ENCODE measurements around the gene KIRREL3.
A peak's percentile ranks its signal among the peaks of the same experiment; 100 is the strongest.

KIRREL3 gene

DNA sequence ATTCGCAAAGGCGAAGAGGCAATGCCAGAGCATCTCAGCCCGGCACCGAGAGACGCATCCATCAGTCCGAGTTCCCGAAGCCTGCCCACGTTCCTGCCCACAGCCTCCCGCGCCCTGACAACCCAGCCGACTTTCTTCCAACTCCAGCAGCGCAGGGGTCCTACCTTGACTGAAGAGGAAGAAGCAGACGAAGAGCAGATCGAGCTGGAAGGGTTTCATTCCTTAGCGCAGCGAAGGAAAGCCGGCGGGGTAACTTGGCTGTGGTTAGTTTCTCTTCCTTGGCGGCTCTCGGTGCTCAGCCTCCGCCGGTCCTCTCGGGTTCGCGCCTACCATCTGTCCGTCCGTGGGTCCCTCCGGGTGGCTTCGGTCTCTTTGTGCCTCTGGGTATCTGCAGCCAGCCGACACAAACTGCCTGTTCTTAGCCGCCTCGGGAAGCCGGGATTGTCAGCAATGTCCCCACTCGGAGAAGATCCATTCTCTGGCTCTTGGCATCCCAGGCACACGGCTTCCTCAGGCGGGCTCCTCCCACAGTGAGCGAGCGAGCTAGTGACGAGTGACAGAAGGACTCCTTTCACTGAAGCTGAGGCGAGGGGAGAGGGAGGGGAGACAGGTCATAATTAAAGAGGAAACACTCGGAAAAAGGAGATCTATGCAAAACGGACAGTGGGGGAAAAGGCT is at the start of gene KIRREL3:
TSS of gene KIRREL3 (minus strand) at position 480 of the 678 bp plus-strand sequence.
- DNase-seq (ENCODE audit: low read depth in 1 of 2, low spot score in 1 of 2) = peak; percentile 33 to 60
- in situ Hi-C loops (cut with HindIII; ENCODE audit: low pct_unique_long_range_greater_than_20kb, low sequenced_read_pairs) = no loop called here
- no peak for TF ChIP-seq JUND (IDR thresholded peaks at IDR 0.05; ENCODE audit: low read depth)

DNA sequence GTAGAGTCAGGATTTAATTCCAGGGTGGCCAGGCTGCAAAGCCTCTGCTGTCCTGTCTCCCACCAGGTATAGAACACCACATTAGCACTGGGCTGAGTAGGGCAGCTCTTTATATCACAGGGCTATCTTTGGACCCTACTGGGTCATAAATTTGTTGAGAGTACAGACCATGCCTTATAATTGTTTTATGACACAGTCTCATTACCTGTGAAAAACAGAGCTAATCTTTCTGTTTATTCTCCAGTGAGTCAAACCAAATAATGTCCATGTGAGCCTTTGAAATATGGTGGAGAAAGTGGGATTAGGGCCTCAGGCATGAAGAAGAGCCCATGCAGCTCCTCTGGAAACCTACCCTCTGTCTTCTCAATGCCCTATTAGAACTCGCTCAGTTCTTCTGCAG is 49.6 kb upstream of the KIRREL3 start:
- in situ Hi-C loops (cut with HindIII; ENCODE audit: low pct_unique_long_range_greater_than_20kb, low sequenced_read_pairs) = no loop called here
- no peak for DNase-seq (ENCODE audit: low read depth in 1 of 2, low spot score in 1 of 2)
- no peak for TF ChIP-seq JUND (IDR thresholded peaks at IDR 0.05; ENCODE audit: low read depth)

DNA sequence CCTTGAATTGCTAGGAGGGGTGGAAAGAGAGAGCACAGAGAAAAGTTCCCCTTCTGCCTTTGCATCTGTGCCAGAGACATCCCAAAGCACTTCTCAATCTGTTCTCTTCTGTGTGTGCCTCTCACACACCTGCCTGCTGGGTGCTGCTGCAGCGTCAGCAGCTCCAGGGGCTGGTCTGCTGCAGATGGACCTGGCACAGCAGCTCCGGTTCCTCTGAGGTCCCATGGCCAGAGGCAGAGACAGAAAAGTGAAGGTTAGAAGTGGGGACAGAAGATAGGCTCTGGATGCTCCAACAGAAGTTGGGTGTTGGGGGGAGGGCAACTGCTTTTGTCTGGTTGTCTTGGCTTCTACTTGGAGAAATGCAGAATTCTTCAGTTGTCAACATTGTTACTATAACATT is 48.9 kb upstream of the KIRREL3 start:
- TF ChIP-seq JUND (IDR thresholded peaks at IDR 0.05; ENCODE audit: low read depth) = no peak
- DNase-seq (ENCODE audit: low read depth in 1 of 2, low spot score in 1 of 2) = no peak
- in situ Hi-C loops (cut with HindIII; ENCODE audit: low pct_unique_long_range_greater_than_20kb, low sequenced_read_pairs) = no loop called here

DNA sequence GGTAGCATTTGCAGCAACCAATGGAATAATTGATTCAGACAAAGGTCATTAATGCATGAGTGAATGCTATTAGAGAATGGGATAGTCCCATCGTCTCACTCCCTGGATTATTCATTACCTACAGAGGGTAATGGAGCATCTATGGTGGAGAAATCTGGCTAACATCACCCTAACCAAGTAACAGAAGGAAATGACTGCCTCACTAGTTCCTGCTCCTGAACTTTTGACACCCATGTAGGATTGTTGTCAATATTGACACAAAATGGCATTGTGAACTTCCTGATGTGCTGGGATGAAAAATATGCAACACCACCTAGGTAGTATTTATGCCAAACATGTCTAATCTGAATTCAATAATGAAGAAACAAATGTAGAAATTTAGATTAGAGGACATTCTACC is 44.0 kb upstream of the KIRREL3 start:
- in situ Hi-C loops (cut with HindIII; ENCODE audit: low pct_unique_long_range_greater_than_20kb, low sequenced_read_pairs) = no loop called here
- no peak for TF ChIP-seq JUND (IDR thresholded peaks at IDR 0.05; ENCODE audit: low read depth)
- peak in 1 of 2 experiments; percentile 51 for DNase-seq (ENCODE audit: low read depth in 1 of 2, low spot score in 1 of 2)

DNA sequence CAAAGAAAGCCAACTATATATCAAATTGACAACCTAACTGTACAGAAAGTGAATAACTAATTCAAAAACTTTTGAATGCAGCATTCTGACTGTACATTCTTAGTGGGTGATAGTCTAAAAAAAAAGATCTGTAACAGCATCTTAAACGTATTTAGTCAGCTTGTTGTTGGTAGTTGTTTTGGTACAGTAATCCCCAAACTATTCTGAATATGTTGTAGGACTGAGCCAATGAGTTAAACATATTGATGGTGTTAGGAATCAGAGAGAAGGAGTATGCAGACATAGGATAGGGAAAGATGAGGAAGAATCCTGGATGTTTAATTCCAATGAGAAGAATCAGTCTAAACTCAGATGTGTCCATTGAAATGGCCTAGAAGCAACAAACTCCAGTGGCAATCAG is 41.9 kb upstream of the KIRREL3 start:
- in situ Hi-C loops (cut with HindIII; ENCODE audit: low pct_unique_long_range_greater_than_20kb, low sequenced_read_pairs) = no loop called here
- TF ChIP-seq JUND (IDR thresholded peaks at IDR 0.05; ENCODE audit: low read depth) = no peak
- no peak for DNase-seq (ENCODE audit: low read depth in 1 of 2, low spot score in 1 of 2)

DNA sequence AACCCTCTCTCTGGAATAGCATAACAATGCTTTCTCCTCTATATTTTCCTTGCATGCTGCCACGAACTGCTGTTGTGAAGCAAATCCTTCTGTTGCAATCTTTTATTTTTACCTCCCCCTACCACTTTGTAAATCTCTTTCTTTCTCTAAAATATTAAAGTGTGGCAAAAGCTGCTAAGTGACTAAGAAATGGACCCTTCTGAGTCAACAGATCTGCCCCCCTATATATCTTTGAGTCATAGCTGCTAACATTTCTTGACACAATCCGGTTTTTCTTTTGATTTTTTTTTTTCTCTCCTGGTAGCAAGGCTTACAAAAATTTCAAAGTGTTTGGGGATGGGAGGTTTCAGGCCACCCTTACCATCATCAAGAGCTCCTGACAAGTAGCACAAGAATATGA is 39.0 kb upstream of the KIRREL3 start:
- no peak for DNase-seq (ENCODE audit: low read depth in 1 of 2, low spot score in 1 of 2)
- in situ Hi-C loops (cut with HindIII; ENCODE audit: low pct_unique_long_range_greater_than_20kb, low sequenced_read_pairs) = no loop called here
- no peak for TF ChIP-seq JUND (IDR thresholded peaks at IDR 0.05; ENCODE audit: low read depth)

DNA sequence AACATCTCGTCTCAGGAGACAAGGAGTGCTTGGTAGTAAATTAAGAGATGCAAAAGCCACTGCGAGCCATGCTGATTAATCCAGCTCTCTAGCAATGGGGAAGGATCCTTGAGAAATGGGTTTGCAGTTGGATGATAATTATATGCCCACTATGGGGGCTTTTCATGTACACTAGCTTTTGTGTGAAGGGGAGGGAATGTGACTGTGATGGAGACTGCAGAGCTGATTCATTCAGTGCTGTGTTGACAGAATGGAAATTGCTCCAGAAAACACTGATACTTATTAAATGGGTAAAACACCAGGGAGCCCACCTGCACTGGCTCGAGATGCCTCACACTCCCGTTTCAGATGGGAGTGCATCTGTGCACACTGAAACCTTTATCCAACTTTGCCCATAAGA is 37.0 kb upstream of the KIRREL3 start:
- DNase-seq (ENCODE audit: low read depth in 1 of 2, low spot score in 1 of 2) = no peak
- in situ Hi-C loops (cut with HindIII; ENCODE audit: low pct_unique_long_range_greater_than_20kb, low sequenced_read_pairs) = no loop called here
- TF ChIP-seq JUND (IDR thresholded peaks at IDR 0.05; ENCODE audit: low read depth) = no peak

DNA sequence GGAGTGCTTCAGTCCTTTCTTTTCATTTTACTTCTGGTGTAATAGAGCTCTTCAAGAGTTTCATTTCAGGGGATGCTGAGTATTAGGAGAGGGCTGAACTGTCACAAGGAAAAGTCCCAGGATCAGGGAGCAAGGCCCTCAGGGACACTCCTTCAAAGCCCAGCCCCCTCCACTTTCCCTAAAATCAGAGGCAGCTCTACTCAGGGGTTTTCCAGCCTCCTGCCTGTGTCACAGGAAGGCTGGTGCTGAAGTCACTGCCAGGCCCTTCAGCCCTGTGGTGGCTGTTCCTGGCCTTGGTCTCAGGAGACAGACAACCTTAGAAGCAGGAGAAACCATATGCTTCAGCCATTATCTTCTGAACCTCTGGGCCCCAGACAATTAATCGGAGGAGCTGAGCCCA is 36.4 kb upstream of the KIRREL3 start:
- TF ChIP-seq JUND (IDR thresholded peaks at IDR 0.05; ENCODE audit: low read depth) = no peak
- DNase-seq (ENCODE audit: low read depth in 1 of 2, low spot score in 1 of 2) = no peak
- in situ Hi-C loops (cut with HindIII; ENCODE audit: low pct_unique_long_range_greater_than_20kb, low sequenced_read_pairs) = no loop called here

DNA sequence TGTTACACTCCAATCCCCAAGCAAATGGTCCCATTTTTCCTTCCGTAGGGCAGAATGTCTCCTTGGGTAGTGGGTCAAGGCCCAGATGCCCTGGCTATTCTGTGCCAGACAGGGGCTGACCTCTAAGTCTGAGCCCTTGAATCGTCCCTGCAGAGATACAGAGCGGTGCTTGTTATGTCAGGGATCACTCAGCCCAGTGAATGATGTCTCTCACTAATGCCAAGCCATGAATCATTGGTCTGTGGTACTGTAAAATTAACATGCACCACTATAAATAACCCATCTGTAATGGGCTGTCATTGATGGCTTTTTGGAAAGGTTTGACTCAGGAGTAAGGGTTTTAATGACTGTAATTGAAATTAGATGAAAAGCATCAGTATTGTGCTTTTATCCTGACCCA is 35.3 kb upstream of the KIRREL3 start:
- in situ Hi-C loops (cut with HindIII; ENCODE audit: low pct_unique_long_range_greater_than_20kb, low sequenced_read_pairs) = no loop called here
- DNase-seq (ENCODE audit: low read depth in 1 of 2, low spot score in 1 of 2) = no peak
- TF ChIP-seq JUND (IDR thresholded peaks at IDR 0.05; ENCODE audit: low read depth) = no peak

DNA sequence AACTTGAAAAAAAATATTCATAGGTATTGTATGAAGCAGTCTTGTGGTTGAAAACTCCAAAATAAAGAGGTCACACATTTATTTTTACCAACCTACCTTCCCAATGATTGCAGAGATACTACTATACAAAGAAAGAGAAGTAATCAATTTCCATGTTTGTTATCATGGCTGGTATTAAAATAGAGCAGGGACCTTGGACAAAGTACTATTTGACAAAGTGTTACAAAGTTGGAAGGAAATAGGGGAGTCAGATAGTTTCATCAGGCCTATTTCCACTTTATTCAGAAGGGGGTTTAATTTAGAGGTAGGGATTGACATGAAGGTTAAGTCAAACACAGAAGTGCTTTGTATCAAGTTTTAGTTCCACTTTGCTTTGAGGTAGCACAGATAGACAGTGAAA is 34.4 kb upstream of the KIRREL3 start:
- DNase-seq (ENCODE audit: low read depth in 1 of 2, low spot score in 1 of 2) = no peak
- in situ Hi-C loops (cut with HindIII; ENCODE audit: low pct_unique_long_range_greater_than_20kb, low sequenced_read_pairs) = no loop called here
- no peak for TF ChIP-seq JUND (IDR thresholded peaks at IDR 0.05; ENCODE audit: low read depth)

DNA sequence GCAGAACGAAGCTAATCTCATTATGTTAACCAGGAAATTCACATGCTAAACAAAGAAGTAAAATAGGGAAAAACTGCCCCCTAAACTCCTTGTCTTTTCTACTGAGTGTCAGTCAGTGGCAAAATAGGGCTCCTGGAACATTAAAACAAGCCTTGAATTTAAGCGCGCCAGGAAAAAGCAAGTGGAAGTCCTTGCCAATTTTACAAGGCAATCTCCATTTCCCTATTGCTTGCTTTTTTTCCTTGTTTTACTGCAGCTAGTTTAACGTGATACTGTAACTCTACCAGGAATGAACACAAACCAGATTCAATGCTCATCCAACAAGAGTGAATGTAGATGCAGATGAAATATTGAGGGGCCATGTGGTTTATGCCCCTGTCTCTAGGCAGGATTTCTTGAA is 28.1 kb upstream of the KIRREL3 start:
- no peak for DNase-seq (ENCODE audit: low read depth in 1 of 2, low spot score in 1 of 2)
- in situ Hi-C loops (cut with HindIII; ENCODE audit: low pct_unique_long_range_greater_than_20kb, low sequenced_read_pairs) = no loop called here
- no peak for TF ChIP-seq JUND (IDR thresholded peaks at IDR 0.05; ENCODE audit: low read depth)

DNA sequence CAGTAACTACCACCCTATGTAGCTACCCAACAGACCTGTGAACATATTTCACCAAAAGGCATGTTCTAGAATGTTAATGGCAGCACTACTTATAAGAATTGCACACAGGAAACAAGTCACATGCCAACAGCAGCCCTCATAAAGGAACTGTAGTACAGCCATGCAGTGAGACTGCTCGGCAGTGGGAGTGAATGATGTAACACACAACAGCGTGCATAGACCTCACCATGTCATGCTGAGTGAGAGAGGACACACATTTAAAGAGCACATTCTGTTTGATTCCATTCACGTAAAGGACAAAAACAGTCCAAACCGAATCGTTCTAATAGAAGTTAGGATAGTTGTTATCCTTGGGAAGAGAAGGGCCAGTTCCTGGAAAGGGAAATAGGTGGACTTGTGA is 27.2 kb upstream of the KIRREL3 start:
- in situ Hi-C loops (cut with HindIII; ENCODE audit: low pct_unique_long_range_greater_than_20kb, low sequenced_read_pairs) = no loop called here

DNA sequence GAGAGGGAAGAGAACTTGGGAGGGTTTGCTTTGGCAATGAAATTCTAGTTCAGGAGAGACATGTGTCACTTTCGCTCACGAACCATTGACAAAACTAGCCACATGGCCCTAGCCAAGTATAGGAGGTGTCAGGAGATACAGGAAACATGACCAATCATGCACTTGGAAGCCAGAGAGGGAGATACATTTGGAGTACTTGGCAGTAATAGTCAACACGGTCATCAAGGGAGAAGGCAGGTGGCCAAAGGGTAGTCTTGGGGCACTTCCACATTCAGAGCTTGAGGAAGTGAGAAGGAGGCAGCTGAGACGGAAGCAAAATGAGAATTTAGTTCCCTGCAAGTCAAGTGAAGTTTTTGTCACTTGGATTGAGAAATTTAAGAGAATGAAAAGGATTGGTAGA is 26.4 kb upstream of the KIRREL3 start:
- no peak for DNase-seq (ENCODE audit: low read depth in 1 of 2, low spot score in 1 of 2)
- in situ Hi-C loops (cut with HindIII; ENCODE audit: low pct_unique_long_range_greater_than_20kb, low sequenced_read_pairs) = no loop called here
- no peak for TF ChIP-seq JUND (IDR thresholded peaks at IDR 0.05; ENCODE audit: low read depth)

More for the DNA sequence above, 27.2 kb upstream of the KIRREL3 start:
- no peak for TF ChIP-seq JUND (IDR thresholded peaks at IDR 0.05; ENCODE audit: low read depth)
- no peak for DNase-seq (ENCODE audit: low read depth in 1 of 2, low spot score in 1 of 2)

DNA sequence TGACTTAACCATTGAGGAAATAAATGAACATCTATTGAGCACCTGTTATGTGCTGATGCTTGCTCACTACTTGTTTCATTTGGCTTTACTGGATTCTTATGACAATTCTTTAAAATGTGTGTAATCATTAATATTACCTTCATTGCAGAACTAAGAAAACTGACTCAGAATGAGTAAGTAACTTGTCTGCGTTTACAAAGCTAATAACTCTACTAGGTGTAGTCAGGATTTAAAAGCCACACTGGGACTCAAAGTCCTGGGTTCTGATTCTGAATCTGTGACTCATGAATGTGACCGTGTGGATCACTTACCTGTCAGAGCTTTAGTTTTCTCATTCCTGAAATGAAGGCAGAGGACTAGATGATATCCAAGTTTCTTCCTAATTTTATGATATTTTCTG is 23.4 kb upstream of the KIRREL3 start:
- DNase-seq (ENCODE audit: low read depth in 1 of 2, low spot score in 1 of 2) = no peak
- in situ Hi-C loops (cut with HindIII; ENCODE audit: low pct_unique_long_range_greater_than_20kb, low sequenced_read_pairs) = no loop called here
- TF ChIP-seq JUND (IDR thresholded peaks at IDR 0.05; ENCODE audit: low read depth) = no peak

Data from T47D (cell line).